ENCODE data around the gene RBM3. TPM values are rescaled to one million over a fixed set of nuclear protein-coding genes. Genes with fewer than 3 reads are reported as not detected.

RBM3 gene
- total RNA-seq, 1 donor = 121 TPM

- DNase-seq (ENCODE audit: low read depth) = peak; percentile 93
- peak; percentile 43 for TF ChIP-seq CTCF (IDR thresholded peaks at IDR 0.05; ENCODE audit: insufficient read depth, low read depth, low read length)
- H3K4me3 ChIP-seq (ENCODE audit: low read depth, low read length) = no peak overlapping the region
These were observed 17.0 kb downstream of the RBM3 start for GRCh38 chrX:48591255-48591791.

GRCh38 chrX:48592971-48593370 lies 18.7 kb downstream of the RBM3 start:
- no peak for TF ChIP-seq CTCF (IDR thresholded peaks at IDR 0.05; ENCODE audit: insufficient read depth, low read depth, low read length)
- H3K4me3 ChIP-seq (ENCODE audit: low read depth, low read length) = no peak overlapping the region
- DNase-seq (ENCODE audit: low read depth) = no peak

GRCh38 chrX:48595929-48596328 lies 21.6 kb downstream of the RBM3 start:
- H3K4me3 ChIP-seq (ENCODE audit: low read depth, low read length) = no peak overlapping the region
- no peak for TF ChIP-seq CTCF (IDR thresholded peaks at IDR 0.05; ENCODE audit: insufficient read depth, low read depth, low read length)
- DNase-seq (ENCODE audit: low read depth) = no peak

- TF ChIP-seq CTCF (IDR thresholded peaks at IDR 0.05; ENCODE audit: insufficient read depth, low read depth, low read length) = no peak
- H3K4me3 ChIP-seq (ENCODE audit: low read depth, low read length) = peak within 1 kb of the TSS; percentile 70
- peak; percentile 96 for DNase-seq (ENCODE audit: low read depth)
These were observed 23.3 kb downstream of the RBM3 start, which contains the start of gene WDR13 for GRCh38 chrX:48597353-48598264. Gene WDR13, plus strand, starts transcription at chrX:48597492. Its CDS starts 505 bp downstream, at chrX:48597997.

GRCh38 chrX:48598614-48599013 lies 24.3 kb downstream of the RBM3 start:
- no peak for DNase-seq (ENCODE audit: low read depth)

GRCh38 chrX:48599341-48599740 lies 25.1 kb downstream of the RBM3 start:
- H3K4me3 ChIP-seq (ENCODE audit: low read depth, low read length) = no peak overlapping the region
- TF ChIP-seq CTCF (IDR thresholded peaks at IDR 0.05; ENCODE audit: insufficient read depth, low read depth, low read length) = no peak
- no peak for DNase-seq (ENCODE audit: low read depth)

More at GRCh38 chrX:48598614-48599013, 24.3 kb downstream of the RBM3 start:
- H3K4me3 ChIP-seq (ENCODE audit: low read depth, low read length) = peak overlapping the region; percentile 70
- TF ChIP-seq CTCF (IDR thresholded peaks at IDR 0.05; ENCODE audit: insufficient read depth, low read depth, low read length) = no peak
